IMR-90 (cell line): Measurements from ENCODE around the gene RAB4B. TPM values are rescaled to one million over a fixed set of nuclear protein-coding genes. Genes with fewer than 3 reads are reported as not detected.
"Not testable (repeated sequence)": the region's sequence is repeated elsewhere in the genome, so short reads cannot be mapped to it uniquely, and the experiment has no call there.

Experiments used
- ATAC-seq: fragments of 200-7000 bp; cut with Tn5 transposase; 2 replicates; pipeline ENCODE4 v1.9.1; 2020; ENCODE audit warnings: low read depth, mild to moderate bottlenecking, moderate library complexity
- BruUV-seq: library from RNA; stranded (reverse); fragments of 400-500 nt; replicated peaks from 2 replicates; lab custom pipeline; 2021; lab: Mats Ljungman, UMichigan
- CTCF ChIA-PET: fragments of 300-600 bp; formaldehyde crosslinking; extraction: SDS; loops from one replicate; lab custom pipeline; 2021; ENCODE audit warnings: antibody characterized with exemption; lab: Yijun Ruan, JAX
- POLR2A ChIA-PET: fragments of 300-600 bp; sonication (Branson Sonifier 250); formaldehyde crosslinking; loops from one replicate; lab custom pipeline; 2022; ENCODE audit warnings: antibody characterized with exemption; ENCODE audit not compliant: unreplicated experiment; lab: Charles Lee
- DNase-seq: peaks from one replicate; pipeline ENCODE4 v3.0.0; 2013
- H2AFZ ChIP-seq: replicated peaks from 2 replicates; pipeline ENCODE3; 2013; ENCODE audit warnings: low read length, mild to moderate bottlenecking; ENCODE audit not compliant: poor library complexity
- H2AK5ac ChIP-seq: 2 replicates; pipeline ENCODE4 v1.6.1; 2013; ENCODE audit warnings: low read depth, low read length, inconsistent platforms
- H2AK9ac ChIP-seq: replicated peaks from 2 replicates; pipeline ENCODE3; 2013; ENCODE audit warnings: mild to moderate bottlenecking, low read depth, low read length, moderate library complexity; ENCODE audit not compliant: poor library complexity
- H2BK120ac ChIP-seq: 2 replicates; pipeline ENCODE4 v1.6.1; 2013; ENCODE audit warnings: low read depth, low read length, inconsistent platforms
- H2BK15ac ChIP-seq: 3 replicates; pipeline ENCODE4 v1.6.1; 2013; ENCODE audit warnings: low read depth, low read length, inconsistent platforms
- H2BK20ac ChIP-seq: 2 replicates; pipeline ENCODE4 v1.6.1; 2013; ENCODE audit warnings: low read depth, mild to moderate bottlenecking, inconsistent platforms, low read length, moderate library complexity
- H2BK5ac ChIP-seq: 2 replicates; pipeline ENCODE4 v1.6.1; 2013; ENCODE audit warnings: mild to moderate bottlenecking, low read depth, low read length, inconsistent platforms; ENCODE audit not compliant: poor library complexity, severe bottlenecking
- H3K14ac ChIP-seq: replicated peaks from 2 replicates; pipeline ENCODE4 v1.6.1; 2013; ENCODE audit warnings: low read depth, low read length, inconsistent platforms
- H3K18ac ChIP-seq: 2 replicates; pipeline ENCODE4 v1.6.1; 2013; ENCODE audit warnings: low read depth, low read length, control low read depth
- H3K23ac ChIP-seq: 2 replicates; pipeline ENCODE4 v1.6.1; 2013; ENCODE audit warnings: low read depth, low read length, inconsistent platforms
- H3K27ac ChIP-seq: 2 replicates; pipeline ENCODE4 v1.5.1; 2013; ENCODE audit warnings: mild to moderate bottlenecking, control low read depth, low read length; ENCODE audit not compliant: insufficient read depth
- H3K27me3 ChIP-seq: 2 replicates; pipeline ENCODE4 v1.6.1; 2013; ENCODE audit warnings: low read length; ENCODE audit not compliant: control insufficient read depth, insufficient read depth
- H3K36me3 ChIP-seq: 2 replicates; pipeline ENCODE4 v1.6.1; 2013; ENCODE audit warnings: low read length, mixed read lengths; ENCODE audit not compliant: control insufficient read depth, insufficient read depth
- H3K4ac ChIP-seq: 2 replicates; pipeline ENCODE4 v1.6.1; 2013; ENCODE audit warnings: low read depth, low read length, inconsistent platforms
- H3K4me1 ChIP-seq: 2 replicates; pipeline ENCODE4 v1.6.1; 2013; ENCODE audit warnings: low read length, mixed read lengths; ENCODE audit not compliant: control insufficient read depth, insufficient read depth
- H3K4me2 ChIP-seq: 2 replicates; pipeline ENCODE4 v1.6.1; 2013; ENCODE audit warnings: low read depth, mild to moderate bottlenecking, control low read depth, low read length, moderate library complexity
- H3K4me3 ChIP-seq: 2 replicates; pipeline ENCODE4 v1.5.1; 2013; ENCODE audit warnings: low read depth, mild to moderate bottlenecking, control low read depth, low read length, moderate library complexity; ENCODE audit not compliant: insufficient read depth
- H3K56ac ChIP-seq: 2 replicates; pipeline ENCODE4 v1.6.1; 2013; ENCODE audit warnings: low read length, inconsistent platforms; ENCODE audit not compliant: insufficient read depth; ENCODE audit errors: extremely low read depth
- H3K79me1 ChIP-seq, 2 experiments: 2 replicates each; pipeline ENCODE4 v1.6.1; 2013; ENCODE audit warnings: low read length in 2 of 2, inconsistent platforms in 1 of 2, low read depth in 1 of 2
- H3K9ac ChIP-seq: 2 replicates; pipeline ENCODE4 v1.6.1; 2013; ENCODE audit warnings: low read depth, low read length, control low read depth
- H3K9me1 ChIP-seq: 2 replicates; pipeline ENCODE4 v1.6.1; 2013; ENCODE audit warnings: low read length, inconsistent platforms; ENCODE audit not compliant: insufficient read depth
- H3K9me3 ChIP-seq: 2 replicates; pipeline ENCODE4 v1.6.1; 2013; ENCODE audit warnings: low read length; ENCODE audit not compliant: control insufficient read depth, insufficient read depth
- H4K20me1 ChIP-seq: 2 replicates; pipeline ENCODE4 v1.6.1; 2013; ENCODE audit warnings: low read length, inconsistent platforms; ENCODE audit not compliant: insufficient read depth
- H4K5ac ChIP-seq: 2 replicates; pipeline ENCODE4 v1.6.1; 2013; ENCODE audit warnings: mild to moderate bottlenecking, low read depth, low read length, control low read depth
- H4K8ac ChIP-seq, 2 experiments: 2 replicates each; pipeline ENCODE4 v1.6.1; 2013; ENCODE audit warnings: low read depth in 2 of 2, low read length in 2 of 2, control low read depth in 1 of 2, inconsistent platforms in 1 of 2
- H4K91ac ChIP-seq: 2 replicates; pipeline ENCODE4 v1.6.1; 2013; ENCODE audit warnings: low read depth, low read length, inconsistent platforms; ENCODE audit not compliant: insufficient read depth
- WGBS, 2 experiments: methylation state at CpG; one replicate each; pipeline versions ENCODE4 v1.1.5 to v1.1.7; 2013; ENCODE audit warnings: missing lambda C conversion rate in 2 of 2; ENCODE audit not compliant: insufficient read length in 1 of 2; ENCODE audit errors: extremely low coverage in 2 of 2; 5-methylcytosine and 5-hydroxymethylcytosine counted together
- dilution Hi-C: fragments of 300-500 bp; cut with HindIII; formaldehyde crosslinking; loops from one replicate; pipeline ENCODE4 v1.14.3; 2018; ENCODE audit warnings: low sequenced_read_pairs; ENCODE audit not compliant: unreplicated experiment
- in situ Hi-C: fragments of 300-500 bp; cut with MboI; formaldehyde crosslinking; loops from 3 replicates; pipeline ENCODE4 v1.14.3; 2019; ENCODE audit warnings: low sequenced_read_pairs, inconsistent platforms, mixed read lengths
- intact Hi-C: fragments of 100-400 bp; cut with micrococcal nuclease; formaldehyde crosslinking; loops from 2 replicates; pipeline ENCODE4 v1.10.0; 2022
- polyA plus RNA-seq, 3 experiments: library from polyadenylated mRNA; depleted of rRNA; stranded (reverse); fragments of >200 nt; gene quantifications; 2 replicates each; pipeline ENCODE4 v1.2.3, GENCODE V29; 2012; ENCODE audit warnings: low replicate concordance in 1 of 3
- total RNA-seq: library from RNA; depleted of rRNA; stranded (reverse); fragments of >200 nt; gene quantifications from 2 replicates; pipeline ENCODE4 v1.2.3, GENCODE V29; 2012

The RAB4B gene
- total and polyA plus RNA-seq, 2 of the 4 experiments (the other 2 are of a cell fraction): 7.9 to 21.4 TPM

DNA sequence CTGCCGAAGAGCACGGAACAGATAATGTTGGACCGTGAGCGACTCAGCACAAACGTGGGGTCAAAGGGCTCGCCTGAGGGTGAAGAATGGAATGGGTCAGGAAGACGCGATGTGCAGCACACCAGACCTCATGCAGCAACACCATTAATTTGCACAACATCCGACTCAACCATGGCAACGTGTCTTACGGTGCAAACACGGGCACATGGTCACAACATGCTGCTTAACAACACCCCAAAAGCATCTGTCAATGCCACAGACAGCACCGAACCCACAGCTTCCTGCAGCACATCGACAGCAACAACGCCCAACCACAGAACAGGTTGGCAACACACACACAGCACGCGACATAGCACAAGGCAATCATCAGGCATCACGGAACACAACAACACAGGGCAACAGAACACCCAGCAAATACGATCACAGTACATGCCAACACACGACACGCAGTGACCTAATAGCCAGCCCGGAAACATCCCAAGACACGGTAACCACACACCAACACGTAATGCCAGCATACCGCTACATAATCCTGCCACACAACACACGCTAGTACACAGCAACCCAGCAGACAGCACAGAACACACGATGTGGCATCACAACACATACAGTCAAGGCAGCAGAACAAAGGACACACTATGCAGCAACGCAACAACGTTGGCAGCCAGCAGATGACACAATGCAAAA lies 48.8 kb downstream of the RAB4B start:
- H4K5ac ChIP-seq, H3K27me3 ChIP-seq, H2AK9ac ChIP-seq, H2BK5ac ChIP-seq, H2BK120ac ChIP-seq, H3K23ac ChIP-seq, H3K27ac ChIP-seq, H4K20me1 ChIP-seq, H2AK5ac ChIP-seq, POLR2A ChIA-PET, H2BK20ac ChIP-seq, H3K79me1 ChIP-seq, DNase-seq, H4K91ac ChIP-seq, H3K9me3 ChIP-seq, H2AFZ ChIP-seq, H2BK15ac ChIP-seq, H3K4me2 ChIP-seq, H3K14ac ChIP-seq, ATAC-seq, H3K56ac ChIP-seq, dilution Hi-C loops, H3K9me1 ChIP-seq, H4K8ac ChIP-seq, H3K18ac ChIP-seq, H3K9ac ChIP-seq, in situ Hi-C loops, H3K4me3 ChIP-seq, intact Hi-C loops, H3K4ac ChIP-seq, CTCF ChIA-PET: not testable (repeated sequence)
- TSS peak; percentile 14 for BruUV-seq
- 95% methylated on average over 13 of the region's 29 CpGs; no CpG with 5 or more reads in 1 of the 2 experiments for WGBS, 2 experiments
- Histone ChIP-seq H3K4me1 (peaks cover 15% of the 10 kb centered on the region), H3K36me3 (peaks cover 15% of the 10 kb centered on the region)
